H1 (cell line): ENCODE measurements around the gene ZNF311. TPM values are rescaled to one million over a fixed set of nuclear protein-coding genes. Genes with fewer than 3 reads are reported as not detected.

Source experiments
- CTCF ChIA-PET: fragments of 300-600 bp; sonication (Branson Sonifier 250); formaldehyde crosslinking; loops from one replicate; lab custom pipeline; 2021; ENCODE audit not compliant: partially characterized antibody; lab: Charles Lee
- POLR2A ChIA-PET: fragments of 300-600 bp; sonication (Branson Sonifier 250); formaldehyde crosslinking; loops from one replicate; lab custom pipeline; 2021; ENCODE audit warnings: inconsistent platforms; ENCODE audit not compliant: partially characterized antibody; lab: Charles Lee
- DNase-seq, 2 experiments: peaks; one replicate each; pipeline versions ENCODE4 v3.0.0 to v3.0.0-alpha.2; 2010 to 2022; ENCODE audit warnings: low spot score in 2 of 2, low read depth in 1 of 2, mixed read lengths in 1 of 2
- FAIRE-seq: peaks from 2 replicates; lab custom pipeline; 2011; peaks lifted over from hg19 to GRCh38; lab: Jason Lieb, UNC
- H2AFZ ChIP-seq: 2 replicates; pipeline ENCODE4 v1.8.1; 2012; ENCODE audit warnings: low read length, inconsistent platforms
- H2AK5ac ChIP-seq: 2 replicates; pipeline ENCODE4 v1.6.1; 2013; ENCODE audit warnings: low read depth, low read length
- H2BK120ac ChIP-seq: replicated peaks from 2 replicates; pipeline ENCODE3; 2013; ENCODE audit warnings: low read depth, low read length, inconsistent platforms
- H2BK12ac ChIP-seq: 2 replicates; pipeline ENCODE4 v1.6.1; 2013; ENCODE audit warnings: low read depth, low read length
- H2BK15ac ChIP-seq: 2 replicates; pipeline ENCODE4 v1.6.1; 2013; ENCODE audit warnings: low read length
- H2BK20ac ChIP-seq: 2 replicates; pipeline ENCODE4 v1.6.1; 2013; ENCODE audit warnings: low read length
- H2BK5ac ChIP-seq: 2 replicates; pipeline ENCODE4 v1.6.1; 2013; ENCODE audit warnings: low read depth, low read length
- H3K14ac ChIP-seq: 2 replicates; pipeline ENCODE4 v1.6.1; 2013; ENCODE audit warnings: inconsistent platforms; ENCODE audit not compliant: insufficient read length
- H3K18ac ChIP-seq: 2 replicates; pipeline ENCODE4 v1.6.1; 2013; ENCODE audit warnings: low read length; ENCODE audit errors: extremely low read depth
- H3K23ac ChIP-seq: 2 replicates; pipeline ENCODE4 v1.6.1; 2013; ENCODE audit warnings: inconsistent platforms; ENCODE audit not compliant: insufficient read length
- H3K23me2 ChIP-seq: 2 replicates; pipeline ENCODE4 v1.6.1; 2013; ENCODE audit warnings: low read depth, low read length
- H3K27ac ChIP-seq: 2 replicates; pipeline ENCODE4 v1.6.1; 2011; ENCODE audit warnings: low read depth, low read length, inconsistent platforms
- H3K27me3 ChIP-seq, 4 experiments: replicated peaks in 1 of 4; 1 replicate in 1 of 4; 2 replicates in 3 of 4; pipeline versions ENCODE4 v1.6.1 to v1.8.1; 2011 to 2013; ENCODE audit warnings: low read length in 3 of 4, mild to moderate bottlenecking in 3 of 4, inconsistent platforms in 2 of 4, mixed read lengths in 2 of 4, moderate library complexity in 1 of 4; ENCODE audit not compliant: control insufficient read depth in 3 of 4, insufficient read depth in 3 of 4; ENCODE audit errors: extremely low read depth in 1 of 4
- H3K36me3 ChIP-seq, 4 experiments: 2 replicates each; pipeline versions ENCODE4 v1.6.1 to v1.8.1; 2011 to 2013; ENCODE audit warnings: mild to moderate bottlenecking in 4 of 4, low read length in 3 of 4, moderate library complexity in 2 of 4, control low read depth in 1 of 4, inconsistent platforms in 1 of 4; ENCODE audit not compliant: insufficient read depth in 4 of 4, control insufficient read depth in 2 of 4
- H3K4ac ChIP-seq: replicated peaks from 2 replicates; pipeline ENCODE3; 2013; ENCODE audit warnings: low read length, low read depth, mixed read lengths, inconsistent platforms; ENCODE audit not compliant: insufficient read length
- H3K4me1 ChIP-seq, 4 experiments: replicated peaks in 1 of 4; 1 replicate in 1 of 4; 2 replicates in 3 of 4; pipeline versions ENCODE4 v1.6.1 to v1.8.1; 2011 to 2013; ENCODE audit warnings: low read length in 3 of 4, inconsistent platforms in 2 of 4, mixed read lengths in 1 of 4; ENCODE audit not compliant: insufficient read depth in 4 of 4, control insufficient read depth in 3 of 4
- H3K4me2 ChIP-seq, 2 experiments: 2 replicates each; pipeline versions ENCODE4 v1.6.1 to v1.8.1; 2011 to 2013; ENCODE audit warnings: low read depth in 2 of 2, low read length in 2 of 2, control low read depth in 1 of 2, inconsistent platforms in 1 of 2, mild to moderate bottlenecking in 1 of 2; ENCODE audit not compliant: insufficient read depth in 1 of 2
- H3K4me3 ChIP-seq, 4 experiments: fragments of 200-600, 300-600 bp in 1 of 4; sonication (generic), shearing (Covaris generic), sonication (Bioruptor Twin) in 1 of 4; 2 replicates each; pipeline versions ENCODE4 v1.5.1 to v1.8.1; 2011 to 2016; ENCODE audit warnings: low read length in 4 of 4, low read depth in 3 of 4, control low read depth in 2 of 4, inconsistent platforms in 2 of 4, mild to moderate bottlenecking in 2 of 4, mixed read lengths in 1 of 4, moderate library complexity in 1 of 4; ENCODE audit not compliant: insufficient read depth in 2 of 4; ENCODE audit errors: extremely low read depth in 1 of 4
- H3K56ac ChIP-seq: replicated peaks from 2 replicates; pipeline ENCODE3; 2013; ENCODE audit warnings: low read depth, mild to moderate bottlenecking, mixed read lengths, low read length, inconsistent platforms; ENCODE audit not compliant: insufficient read length
- H3K79me1 ChIP-seq: 2 replicates; pipeline ENCODE4 v1.6.1; 2013; ENCODE audit warnings: low read depth, low read length, control low read depth
- H3K79me2 ChIP-seq, 2 experiments: 2 replicates each; pipeline versions ENCODE4 v1.6.1 to v1.8.1; 2012 to 2013; ENCODE audit warnings: low read length in 2 of 2, mild to moderate bottlenecking in 2 of 2, inconsistent platforms in 1 of 2; ENCODE audit not compliant: insufficient read depth in 2 of 2, control insufficient read depth in 1 of 2
- H3K9ac ChIP-seq, 4 experiments: replicated peaks in 1 of 4; 1 replicate in 1 of 4; 2 replicates in 3 of 4; pipeline versions ENCODE4 v1.6.1 to v1.8.1; 2011 to 2013; ENCODE audit warnings: low read depth in 3 of 4, low read length in 3 of 4, control low read depth in 2 of 4, mild to moderate bottlenecking in 2 of 4, moderate library complexity in 2 of 4, inconsistent platforms in 1 of 4; ENCODE audit errors: extremely low read depth in 1 of 4
- H3K9me3 ChIP-seq, 2 experiments: 2 replicates each; pipeline versions ENCODE4 v1.6.1 to v1.8.1; 2012 to 2013; ENCODE audit warnings: mild to moderate bottlenecking in 2 of 2, moderate library complexity in 2 of 2, control low read depth in 1 of 2, inconsistent platforms in 1 of 2, low read depth in 1 of 2, low read length in 1 of 2, mixed read lengths in 1 of 2; ENCODE audit not compliant: insufficient read depth in 2 of 2
- H4K20me1 ChIP-seq, 2 experiments: replicated peaks in 1 of 2; 2 replicates each; pipeline versions ENCODE3 to v1.8.1; 2011 to 2013; ENCODE audit warnings: inconsistent platforms in 2 of 2, low read length in 2 of 2, mild to moderate bottlenecking in 1 of 2; ENCODE audit not compliant: insufficient read depth in 2 of 2, control insufficient read depth in 1 of 2
- H4K5ac ChIP-seq: 2 replicates; pipeline ENCODE4 v1.6.1; 2013; ENCODE audit warnings: low read length, low read depth, mixed read lengths, inconsistent platforms; ENCODE audit not compliant: insufficient read length
- H4K8ac ChIP-seq: 2 replicates; pipeline ENCODE4 v1.8.0; 2013; ENCODE audit warnings: mild to moderate bottlenecking, moderate library complexity, low read length, inconsistent platforms; ENCODE audit not compliant: insufficient read depth; ENCODE audit errors: extremely low read depth
- H4K91ac ChIP-seq: replicated peaks from 2 replicates; pipeline ENCODE3; 2013; ENCODE audit warnings: low read length, mixed read lengths, inconsistent platforms; ENCODE audit not compliant: insufficient read length
- BCL11A ChIP-seq, 2 experiments: IDR thresholded peaks; one replicate each; pipeline ENCODE4 v1.6.1; 2011; ENCODE audit warnings: low read depth in 2 of 2, low read length in 2 of 2, mild to moderate bottlenecking in 2 of 2
- BRCA1 ChIP-seq: IDR thresholded peaks from 2 replicates; pipeline ENCODE4 v1.6.1; 2012; ENCODE audit warnings: low read depth, low read length, improper control_type of control experiment
- CHD1 ChIP-seq: IDR thresholded peaks from 2 replicates; pipeline ENCODE4 v1.6.1; 2012; ENCODE audit warnings: low read depth, low read length, improper control_type of control experiment
- CTBP2 ChIP-seq: IDR thresholded peaks from 2 replicates; pipeline ENCODE4 v1.7.0; 2011; ENCODE audit warnings: borderline replicate concordance, mild to moderate bottlenecking, moderate library complexity, mixed read lengths, low read length; ENCODE audit not compliant: insufficient read depth, insufficient read length
- CTCF ChIP-seq, 3 experiments: IDR thresholded peaks; 1 replicate in 2 of 3; 2 replicates in 1 of 3; pipeline versions ENCODE4 v1.5.1 to v1.6.1; 2011; ENCODE audit warnings: low read length in 3 of 3, mild to moderate bottlenecking in 3 of 3, inconsistent platforms in 2 of 3, low read depth in 1 of 3, moderate library complexity in 1 of 3; ENCODE audit not compliant: insufficient read depth in 1 of 3; ENCODE audit errors: control extremely low read depth in 1 of 3
- GABPA ChIP-seq: IDR thresholded peaks from 2 replicates; pipeline ENCODE4 v1.6.1; 2011; ENCODE audit warnings: mild to moderate bottlenecking, low read length, moderate library complexity, borderline replicate concordance; ENCODE audit not compliant: insufficient read depth
- KDM1A ChIP-seq: fragments of 200-600, 300-600 bp; sonication (generic); IDR thresholded peaks from 2 replicates; pipeline ENCODE4 v1.7.1; 2016; ENCODE audit warnings: mild to moderate bottlenecking, low read length, borderline replicate concordance
- RBBP5 ChIP-seq: IDR thresholded peaks from 2 replicates; pipeline ENCODE4 v1.7.1; 2012; ENCODE audit warnings: low read depth, mild to moderate bottlenecking, inconsistent platforms, low read length, moderate library complexity, borderline replicate concordance
- TAF1 ChIP-seq: IDR thresholded peaks from 2 replicates; pipeline ENCODE4 v1.6.1; 2011; ENCODE audit warnings: mild to moderate bottlenecking, low read depth, low read length
- TCF12 ChIP-seq: IDR thresholded peaks from 2 replicates; pipeline ENCODE4 v1.6.1; 2011; ENCODE audit warnings: low read depth, mild to moderate bottlenecking, low read length
- ZNF274 ChIP-seq: IDR thresholded peaks from 2 replicates; pipeline ENCODE4 v1.7.0; 2012; ENCODE audit warnings: low read length, borderline replicate concordance; ENCODE audit errors: extremely low read depth
- WGBS, 2 experiments: shearing (Covaris generic) in 1 of 2; methylation state at CpG; one replicate each; pipeline versions ENCODE4 v1.1.6 to v1.1.7; 2013 to 2015; ENCODE audit warnings: low lambda C conversion rate in 2 of 2, mixed read lengths in 2 of 2, inconsistent platforms in 1 of 2, low coverage in 1 of 2, missing lambda C conversion rate in 1 of 2; ENCODE audit not compliant: insufficient replicate concordance in 2 of 2, insufficient coverage in 1 of 2, insufficient read length in 1 of 2; ENCODE audit errors: extremely low coverage in 1 of 2, missing lambda C conversion rate in 1 of 2; 5-methylcytosine and 5-hydroxymethylcytosine counted together
- polyA plus RNA-seq, 7 experiments: library from polyadenylated mRNA; depleted of rRNA in 3 of 7; stranded (reverse) in 5 of 7; unstranded in 2 of 7; fragments of >200 nt in 5 of 7; fragments of 200-250 nt in 2 of 7; gene quantifications; 1 replicate in 5 of 7; 2 replicates in 1 of 7; 4 replicates in 1 of 7; pipeline versions ENCODE4 v1.2.1 to v1.2.3, GENCODE V29; 2011 to 2013; ENCODE audit warnings: missing spikeins in 2 of 7, mixed read lengths in 2 of 7
- total RNA-seq: library from RNA; stranded (reverse); fragmentation: NEBNext Ultra II Directional; extraction: Animal tissue kit (Norgen Biotek cat#: 25700); gene quantifications from 2 replicates; pipeline ENCODE4 v1.2.1, GENCODE V29; 2021

Gene ZNF311
- total and polyA plus RNA-seq, 2 of the 8 experiments (the other 6 are each of a cell fraction or from before 2014, with no cell fraction given) = 1.9 to 4.2 TPM

- H3K27me3 ChIP-seq = no peaks in the 10 kb centered on the region; a peak in 1 of 7 replicates
- no peaks in the 10 kb centered on the region for H3K9me3 ChIP-seq
- H4K5ac ChIP-seq = no peak overlapping the region
- H2BK15ac ChIP-seq = no peak overlapping the region
- H3K4me3 ChIP-seq = no peak overlapping the region
- H3K4me1 ChIP-seq = no peaks in the 10 kb centered on the region
- H2AK5ac ChIP-seq = no peak overlapping the region
- no peak overlapping the region for H3K4ac ChIP-seq
- CTCF ChIA-PET = interaction anchor here (1.6 kb wide), 1 partner anchor 10 kb away, joined by 5 read pairs; no protein-coding TSS in a partner anchor
- no peak overlapping the region for H2BK120ac ChIP-seq
- H3K9ac ChIP-seq = no peak overlapping the region
- no peak overlapping the region for H4K91ac ChIP-seq
- H2BK20ac ChIP-seq = no peak overlapping the region
- no peak overlapping the region for H3K4me2 ChIP-seq
- no peak overlapping the region for H2BK12ac ChIP-seq
- H3K23me2 ChIP-seq = no peaks in the 10 kb centered on the region
- no peak overlapping the region for H3K56ac ChIP-seq
- H3K27ac ChIP-seq = no peak overlapping the region
- FAIRE-seq = no peak
- POLR2A ChIA-PET = no interaction called here
- no peaks in the 10 kb centered on the region for H4K20me1 ChIP-seq
- no peaks in the 10 kb centered on the region for H3K79me2 ChIP-seq
- H3K36me3 ChIP-seq = no peaks in the 10 kb centered on the region
- H3K79me1 ChIP-seq = no peaks in the 10 kb centered on the region
- DNase-seq = no peak
- no peak overlapping the region for H2AFZ ChIP-seq
- no peak overlapping the region for H4K8ac ChIP-seq
- WGBS, 2 experiments = 81% methylated on average over 2 of the region's 2 CpGs; no CpG with 5 or more reads in 1 of the 2 experiments
- no peak overlapping the region for H3K14ac ChIP-seq
- no peak overlapping the region for H2BK5ac ChIP-seq
- H3K18ac ChIP-seq = no peak overlapping the region
- no peak overlapping the region for H3K23ac ChIP-seq
- TF ChIP-seq CHD1 = no peak
- TF ChIP-seq TAF1 = no peak
- no peak for TF ChIP-seq ZNF274
- TF ChIP-seq CTBP2 = no peak
- TF ChIP-seq CTCF (IDR thresholded peaks at IDR 0.05; ENCODE audit: control extremely low read depth in 1 of 3, insufficient read depth in 1 of 3, low read depth in 1 of 3, low read length in 3 of 3) = no peak
- no peak for TF ChIP-seq BRCA1
- no peak for TF ChIP-seq KDM1A
- TF ChIP-seq BCL11A (IDR thresholded peaks at IDR 0.05; ENCODE audit: low read depth in 2 of 2, low read length in 2 of 2) = no peak
- TF ChIP-seq TCF12 = no peak
- TF ChIP-seq RBBP5 = no peak
- no peak for TF ChIP-seq GABPA
Measured at GRCh38 chr6:29025927-29026585, 20.9 kb upstream of the ZNF311 start.
